Myocyte (in vitro differentiated cells): ENCODE results near the gene CATSPERD. TPM values are rescaled to one million over a fixed set of nuclear protein-coding genes. Genes with fewer than 3 reads are reported as not detected.
"Not testable (repeated sequence)": the region's sequence is repeated elsewhere in the genome, so short reads cannot be mapped to it uniquely, and the experiment has no call there.

Source experiments
- DNase-seq: peaks from one replicate; pipeline ENCODE4 v3.0.0-alpha.2; 2012; ENCODE audit warnings: low read depth
- total RNA-seq: library from RNA; depleted of rRNA; stranded (reverse); fragments of >200 nt; gene quantifications from 2 replicates; pipeline ENCODE4 v1.2.3, GENCODE V29; 2014

Gene CATSPERD
- total RNA-seq, 1 donor from 2014 or later, result not detected

- DNase-seq, result no peak
These were observed 23.2 kb upstream of the CATSPERD start for GRCh38 chr19:5697022-5697889.

GRCh38 chr19:5697890-5698634, 22.4 kb upstream of the CATSPERD start:
- no peak for DNase-seq

- no peak for DNase-seq
These were observed 21.6 kb upstream of the CATSPERD start for GRCh38 chr19:5698635-5699422.

- DNase-seq, result no peak
These were observed 19.9 kb upstream of the CATSPERD start for GRCh38 chr19:5700455-5701092.

GRCh38 chr19:5702053-5702410, 18.4 kb upstream of the CATSPERD start:
- DNase-seq, result not testable (repeated sequence)

- DNase-seq, result no peak
These were observed 16.3 kb upstream of the CATSPERD start for GRCh38 chr19:5703819-5704818.

- DNase-seq, result no peak
These were observed 14.9 kb upstream of the CATSPERD start for GRCh38 chr19:5705552-5705951.

GRCh38 chr19:5706876-5707573, 13.4 kb upstream of the CATSPERD start:
- DNase-seq, result no peak

- DNase-seq, result no peak
These were observed 12.6 kb upstream of the CATSPERD start for GRCh38 chr19:5707576-5708575.

GRCh38 chr19:5711025-5711424, 9.4 kb upstream of the CATSPERD start:
- no peak for DNase-seq

GRCh38 chr19:5711713-5712161, 8.7 kb upstream of the CATSPERD start:
- no peak for DNase-seq

- DNase-seq, result no peak
These were observed 7.2 kb upstream of the CATSPERD start for GRCh38 chr19:5713228-5713627.

- DNase-seq, result no peak
These were observed 5.6 kb upstream of the CATSPERD start for GRCh38 chr19:5714816-5715215.

GRCh38 chr19:5717215-5717935, 3.1 kb upstream of the CATSPERD start:
- peak; percentile 32 for DNase-seq

- DNase-seq, result peak; percentile 33
These were observed 2.3 kb upstream of the CATSPERD start for GRCh38 chr19:5718037-5718578.

GRCh38 chr19:5718579-5719273, 1.7 kb upstream of the CATSPERD start:
- DNase-seq, result peak; percentile 43
